Adrenal gland (tissue), 12 donors: Measurements from ENCODE around the gene PAXX. TPM values are rescaled to one million over a fixed set of nuclear protein-coding genes. Genes with fewer than 3 reads are reported as not detected.

Experiments
- DNase-seq, 7 donors: peaks; one replicate each; pipeline ENCODE4 v3.0.0-alpha.2; 2019 to 2020
- H3K27ac ChIP-seq, 5 donors: fragments of 200-600 bp; sonication (generic) in 4 of 5; 1 replicate in 3 of 5; 2 replicates in 2 of 5; pipeline versions ENCODE4 v1.5.1 to v1.8.0; 2016 to 2020; ENCODE audit warnings: mild to moderate bottlenecking in 1 of 5
- H3K27me3 ChIP-seq: fragments of 200-600 bp; 2 replicates; pipeline ENCODE4 v1.8.0; 2021
- H3K36me3 ChIP-seq, 2 donors: fragments of 200-600 bp; replicated peaks in 1 of 2; 1 replicate in 1 of 2; 2 replicates in 1 of 2; pipeline versions ENCODE4 v1.5.1 to v1.8.0; 2018 to 2022
- H3K4me1 ChIP-seq, 2 donors: fragments of 200-600 bp; replicated peaks in 1 of 2; 1 replicate in 1 of 2; 2 replicates in 1 of 2; pipeline versions ENCODE4 v1.5.1 to v1.8.0; 2018 to 2021
- H3K4me3 ChIP-seq, 4 donors: fragments of 200-600 bp; sonication (generic) in 3 of 4; one replicate each; pipeline ENCODE4 v1.5.1; 2016 to 2018
- H3K9me3 ChIP-seq, 3 donors: fragments of 200-600 bp; sonication (generic) in 1 of 3; replicated peaks in 1 of 3; 1 replicate in 2 of 3; 2 replicates in 1 of 3; pipeline versions ENCODE4 v1.5.1 to v1.8.0; 2016 to 2021
- CTCF ChIP-seq, 6 experiments: fragments of 450-650 bp in 4 of 6; fragments of 200-600 bp in 2 of 6; sonication (generic) in 1 of 6; IDR thresholded peaks; 1 replicate in 5 of 6; 2 replicates in 1 of 6; pipeline versions ENCODE4 v1.5.1 to v1.8.0; 2016 to 2021; ENCODE audit warnings: antibody characterized with exemption in 6 of 6, mild to moderate bottlenecking in 2 of 6, moderate library complexity in 1 of 6
- POLR2A ChIP-seq, 2 donors: fragments of 450-650 bp; IDR thresholded peaks; one replicate each; pipeline ENCODE4 v1.6.1; 2017; ENCODE audit warnings: antibody characterized with exemption in 2 of 2, mild to moderate bottlenecking in 2 of 2, moderate library complexity in 1 of 2
- WGBS, 4 donors: extraction: QIAGEN DNeasy Blood & Tissue Kit in 2 of 4; methylation state at CpG; one replicate each; pipeline versions ENCODE4 v1.1.5 to v1.1.7; 2013 to 2017; 5-methylcytosine and 5-hydroxymethylcytosine counted together
- intact Hi-C, 2 donors: fragments of 100-400 bp; cut with DNase I; formaldehyde crosslinking; loops; one replicate each; pipeline versions ENCODE4 v1.14.1 to v1.15.0; 2022 to 2023
- polyA plus RNA-seq, 3 donors: library from polyadenylated mRNA; stranded (reverse); fragments of 200-250 nt in 2 of 3; fragments of 350-450 nt in 1 of 3; fragmentation: Illumina TruSeq in 1 of 3; extraction: RNeasy Lipid Tissue Mini Kit (QIAGEN cat#74804) in 1 of 3; gene quantifications; one replicate each; pipeline ENCODE4 v1.2.3, GENCODE V29; 2013 to 2014
- total RNA-seq, 9 donors: library from RNA; depleted of rRNA in 4 of 9; stranded (reverse); fragments of >200 nt in 4 of 9; fragments of 120-200 nt in 1 of 9; fragmentation: NEBNext Ultra II Directional in 1 of 9; extraction: Animal tissue kit (Norgen Biotek cat#: 25700) in 1 of 9; gene quantifications; one replicate each; pipeline versions ENCODE4 v1.1.0 to v1.2.4, GENCODE V29; 2013 to 2023
- donor health status: healthy with polysubstance abuse.
- donor health status: Bipolar disorder and iron deficiency.
- donor health status: DM: yes; HTN: yes; CAD: no.
- donor health status: DM: no; HTN: no; CAD: no.
- donor health status: DM: no; HTN: no; CAD: no.
- donor health status: DM: yes; HTN: yes; CAD: no.

PAXX gene
- total and polyA plus RNA-seq, 12 donors: 4.9 to 363 (median 36.5) TPM

GRCh38 chr9:136994888-136995230 is 2.6 kb downstream of the PAXX start:
- Histone ChIP-seq H3K36me3 (no peaks in the 10 kb centered on the region), H3K4me1 (peaks cover 13 to 22% of the 10 kb centered on the region in 2 donors), H3K9me3 (no peaks in the 10 kb centered on the region), H3K27ac (no peak overlapping the region), H3K27me3 (no peaks in the 10 kb centered on the region), H3K4me3 (no peak overlapping the region)
- WGBS, 4 donors: 64 to 80% (median 68%) methylated on average over 5 to 40 of the region's 40 CpGs
- intact Hi-C loops: no loop called here
- TF ChIP-seq POLR2A (IDR thresholded peaks at IDR 0.05) (no peak), CTCF (IDR thresholded peaks at IDR 0.05) (no peak)
- no peak for DNase-seq

- 25 to 41% (median 39%) methylated on average over 2 to 30 of the region's 30 CpGs; no CpG with 5 or more reads in 1 of the 4 donors for WGBS, 4 donors
- Histone ChIP-seq H3K4me1 (peaks cover 13 to 22% of the 10 kb centered on the region in 2 donors), H3K9me3 (no peaks in the 10 kb centered on the region), H3K36me3 (no peaks in the 10 kb centered on the region), H3K4me3 (no peak overlapping the region), H3K27me3 (no peaks in the 10 kb centered on the region), H3K27ac (no peak overlapping the region)
- no peak for TF ChIP-seq CTCF (IDR thresholded peaks at IDR 0.05)
- TF ChIP-seq POLR2A (IDR thresholded peaks at IDR 0.05): no peak
- intact Hi-C loops: no loop called here
- no peak for DNase-seq
Observed at GRCh38 chr9:136995362-136995761, 3.1 kb downstream of the PAXX start.

- H3K27me3 ChIP-seq: no peaks in the 10 kb centered on the region
- TF ChIP-seq POLR2A (IDR thresholded peaks at IDR 0.05): no peak
- TF ChIP-seq CTCF (IDR thresholded peaks at IDR 0.05): no peak
- no peaks in the 10 kb centered on the region for H3K9me3 ChIP-seq
- H3K4me1 ChIP-seq: peaks cover 13 to 22% of the 10 kb centered on the region in 2 donors
- H3K36me3 ChIP-seq: no peaks in the 10 kb centered on the region
- peak in 2 of 7 donors; percentile 39 to 40 for DNase-seq
- 8 to 25% (median 21%) methylated on average over 3 to 12 of the region's 12 CpGs for WGBS, 4 donors
- H3K27ac ChIP-seq: no peak overlapping the region
- H3K4me3 ChIP-seq: no peak overlapping the region
- intact Hi-C loops: no loop called here
Observed at GRCh38 chr9:136995772-136996311, 3.6 kb downstream of the PAXX start.

GRCh38 chr9:136996361-136997292 is 4.4 kb downstream of the PAXX start, which contains the start of gene CLIC3:
Gene CLIC3 (minus strand): TSS chr9:136996568. CDS start chr9:136996543, 25 bp downstream.
- H3K9me3 ChIP-seq: no peaks in the 10 kb centered on the region
- H3K27me3 ChIP-seq: no peaks in the 10 kb centered on the region
- H3K27ac ChIP-seq: peak within 1 kb of the TSS in 2 of 5 donors; percentile 21 to 58
- intact Hi-C loops: no loop called here
- DNase-seq: no peak
- no peaks in the 10 kb centered on the region for H3K36me3 ChIP-seq
- H3K4me3 ChIP-seq: no peak within 1 kb of the TSS
- 36 to 60% (median 38%) methylated on average over 8 to 35 of the region's 35 CpGs for WGBS, 4 donors
- TF ChIP-seq CTCF (IDR thresholded peaks at IDR 0.05) (no peak), POLR2A (IDR thresholded peaks at IDR 0.05) (no peak)
- peaks cover 13 to 19% of the 10 kb centered on the region in 2 donors for H3K4me1 ChIP-seq
